ENCODE results near the gene IVL.

IVL gene

DNA sequence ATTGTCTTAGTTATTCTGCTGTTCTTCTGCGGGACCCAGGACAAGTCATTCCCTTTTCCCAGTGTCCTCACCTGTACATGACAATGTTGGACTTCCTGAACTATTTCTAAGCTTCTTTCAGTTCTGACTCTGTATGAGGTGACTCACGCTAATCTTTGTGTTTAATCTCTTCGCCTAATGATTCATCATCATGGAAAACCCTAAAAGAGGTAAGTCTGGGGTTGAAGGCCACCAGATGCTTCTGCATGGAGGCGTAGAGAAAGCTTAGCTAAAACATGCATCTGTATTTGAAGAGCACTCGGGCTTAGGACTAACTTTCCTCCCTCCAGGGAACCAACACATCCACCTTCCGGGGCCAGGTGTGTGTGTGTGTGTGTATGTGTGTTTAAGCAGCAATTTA lies 46.1 kb downstream of the IVL start:
- no peak for DNase-seq

DNA sequence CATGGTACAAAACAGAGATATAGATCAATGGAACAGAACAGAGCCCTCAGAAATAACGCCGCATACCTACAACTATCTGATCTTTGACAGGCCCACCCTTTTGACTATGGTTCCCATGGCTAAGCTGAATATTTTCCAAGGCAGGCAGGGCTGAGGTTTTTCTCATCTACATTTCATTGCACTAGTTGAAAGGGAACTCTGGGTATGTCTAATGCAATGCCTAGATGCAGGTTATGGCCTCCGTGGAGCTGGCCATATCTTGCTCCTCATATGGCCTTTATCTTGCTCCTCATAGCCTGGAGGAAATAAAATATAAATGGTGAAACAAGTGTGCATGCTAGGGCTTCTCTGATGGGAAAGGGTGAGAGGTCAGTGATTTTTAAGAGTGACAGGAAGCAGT lies 49.2 kb downstream of the IVL start:
- DNase-seq: no peak

DNA sequence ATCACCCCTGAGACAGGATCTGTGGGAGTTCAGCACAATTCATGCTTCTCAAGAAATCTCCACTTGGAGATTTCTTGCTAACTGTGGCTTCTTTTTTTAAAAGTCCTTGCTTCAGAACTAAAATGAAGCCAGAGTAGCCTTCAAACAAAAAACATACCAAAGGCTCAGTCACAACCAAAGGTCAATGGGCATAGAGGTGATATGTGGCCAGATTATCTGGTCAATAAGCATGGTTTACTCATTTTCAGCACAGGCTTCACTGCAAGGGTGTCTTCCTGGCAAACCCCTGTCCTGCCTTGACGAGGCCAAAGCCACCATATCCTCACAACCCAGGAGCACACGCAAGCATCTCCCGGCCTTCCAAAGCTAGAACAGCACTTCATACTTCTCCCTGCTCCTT lies 50.9 kb downstream of the IVL start:
- DNase-seq: no peak

DNA sequence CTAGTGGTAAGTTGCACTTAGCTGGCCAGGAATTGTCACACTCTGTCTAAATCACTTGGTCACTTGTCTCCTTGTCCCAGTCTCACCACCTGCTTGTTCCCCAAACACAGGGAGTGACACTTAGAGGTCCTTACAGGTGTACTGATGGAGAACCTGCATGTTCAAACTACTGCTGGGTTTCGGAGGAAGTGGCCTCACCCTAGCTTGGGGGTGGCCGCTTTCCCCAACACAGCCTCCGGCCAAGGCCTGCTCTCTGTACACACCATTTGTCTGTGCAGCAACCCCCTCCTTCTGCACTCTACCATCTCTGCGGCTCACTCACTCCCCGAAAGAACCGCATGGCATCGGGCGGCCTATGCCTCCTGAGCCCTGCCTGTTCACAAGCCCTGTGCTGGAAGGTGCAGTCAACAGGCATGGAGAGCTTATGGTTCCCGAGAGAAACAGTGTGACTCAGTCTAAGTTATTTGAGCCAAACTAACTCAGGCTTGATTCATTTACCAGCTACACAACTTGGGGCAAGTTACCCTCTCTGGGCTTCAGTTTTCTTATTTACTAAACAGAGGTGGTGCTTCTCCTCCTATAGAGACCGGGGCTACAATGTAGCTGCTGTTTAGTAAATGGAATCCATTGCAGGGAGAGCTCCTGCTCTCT lies 51.6 kb downstream of the IVL start:
- DNase-seq: no peak

DNA sequence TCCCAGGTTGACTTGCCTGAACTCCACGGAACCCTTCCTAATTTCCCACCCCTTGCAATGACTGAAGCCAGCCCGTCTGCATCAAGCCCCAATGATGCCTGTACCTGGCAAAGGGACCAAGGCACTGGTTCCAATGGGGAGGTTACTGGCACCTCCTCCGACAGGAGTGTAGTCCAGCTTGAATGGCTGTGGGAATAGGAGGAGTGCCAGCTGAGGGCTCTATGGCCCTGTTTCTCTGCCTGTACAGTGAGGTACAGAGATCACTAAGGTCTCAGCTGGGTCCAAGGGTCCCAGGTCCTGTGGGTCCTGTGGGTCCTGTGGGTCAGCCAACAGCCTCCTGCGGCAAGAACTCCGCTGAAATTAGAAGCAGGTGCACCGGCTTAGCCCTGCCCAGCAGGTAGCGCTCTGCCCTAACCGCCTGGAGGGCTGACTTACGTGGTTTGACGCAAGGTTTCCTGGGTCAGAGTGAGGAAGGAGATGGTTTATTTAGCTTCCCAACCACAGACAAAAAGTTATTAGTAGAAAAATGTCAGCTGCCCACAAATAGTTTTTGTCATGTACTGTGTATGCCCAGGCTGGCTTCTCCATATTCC lies 52.2 kb downstream of the IVL start:
- DNase-seq: no peak

Measured in NCI-H2029 (cell line).